Muscle layer of colon (tissue), 2 donors: ENCODE results near the gene LCOR.
"Not testable (repeated sequence)": the region's sequence is repeated elsewhere in the genome, so short reads cannot be mapped to it uniquely, and the experiment has no call there.

Experiments used
- H3K27ac ChIP-seq: one replicate; pipeline ENCODE4 v1.7.0; 2013; ENCODE audit warnings: low read depth, mild to moderate bottlenecking, low read length, moderate library complexity
- H3K27me3 ChIP-seq, 2 donors: one replicate each; pipeline ENCODE4 v1.7.0; 2013; ENCODE audit warnings: low read length in 2 of 2, mild to moderate bottlenecking in 2 of 2; ENCODE audit not compliant: insufficient read depth in 2 of 2, control insufficient read depth in 1 of 2
- H3K36me3 ChIP-seq: one replicate; pipeline ENCODE4 v1.7.0; 2013; ENCODE audit warnings: mild to moderate bottlenecking, low read length; ENCODE audit not compliant: insufficient read depth
- H3K4me1 ChIP-seq: one replicate; pipeline ENCODE4 v1.7.0; 2013; ENCODE audit warnings: mild to moderate bottlenecking, low read length; ENCODE audit not compliant: insufficient read depth
- H3K4me3 ChIP-seq, 2 donors: one replicate each; pipeline ENCODE4 v1.7.0; 2013; ENCODE audit warnings: low read length in 2 of 2, low read depth in 1 of 2, mild to moderate bottlenecking in 1 of 2, moderate library complexity in 1 of 2
- H3K9ac ChIP-seq: one replicate; pipeline ENCODE4 v1.7.0; 2013; ENCODE audit warnings: low read length
- H3K9me3 ChIP-seq: one replicate; pipeline ENCODE4 v1.7.0; 2013; ENCODE audit warnings: mild to moderate bottlenecking, low read length
- donor health status: abdominal sarcoma.
- donor health status: Adenocarcinoma of cecum.

The LCOR gene

DNA sequence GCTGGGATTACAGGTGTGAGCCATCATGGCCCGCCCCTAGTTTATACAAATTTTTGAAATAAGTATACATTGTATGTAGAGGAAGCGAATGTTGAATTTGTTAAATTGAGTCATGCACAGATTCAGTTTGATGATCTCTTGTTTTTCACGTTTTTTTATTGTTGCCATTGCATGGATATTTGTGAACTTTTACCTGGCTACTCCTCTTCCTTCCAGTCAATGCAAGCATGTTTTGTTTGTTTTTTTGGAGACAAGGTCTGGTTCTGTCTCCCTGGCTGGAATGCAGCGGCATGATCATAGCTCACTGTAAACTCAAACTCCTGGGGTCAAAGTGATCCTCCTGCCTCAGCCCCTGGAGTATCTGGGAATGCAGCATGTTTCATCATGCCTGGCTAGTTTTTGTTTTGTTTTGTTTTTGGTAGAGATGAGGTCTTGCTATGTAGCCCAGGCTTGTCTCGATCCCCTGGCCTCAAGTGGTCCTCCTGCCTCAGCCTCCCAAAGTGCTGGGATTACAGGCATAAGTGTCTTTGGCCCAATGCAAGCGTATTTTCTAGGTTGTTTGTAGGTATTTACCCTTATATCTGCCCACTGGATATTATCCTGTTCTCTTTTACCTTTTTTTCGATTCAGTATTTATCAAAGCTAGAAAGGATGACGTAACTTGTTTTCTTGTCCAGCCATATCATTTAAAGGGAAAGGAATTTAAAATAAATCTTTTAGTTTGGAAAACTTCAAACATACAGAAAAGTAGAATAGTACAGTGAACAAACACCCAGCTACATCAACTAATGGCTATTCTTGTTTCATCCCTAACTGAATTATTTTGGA lies 11.0 kb downstream of the LCOR start:
- no peaks in the 10 kb centered on the region for H3K27me3 ChIP-seq
- H3K4me3 ChIP-seq = no peak overlapping the region
- no peaks in the 10 kb centered on the region for H3K9me3 ChIP-seq
- H3K9ac ChIP-seq = no peak overlapping the region
- peaks cover 13% of the 10 kb centered on the region for H3K4me1 ChIP-seq
- no peak overlapping the region for H3K27ac ChIP-seq
- H3K36me3 ChIP-seq = no peaks in the 10 kb centered on the region

DNA sequence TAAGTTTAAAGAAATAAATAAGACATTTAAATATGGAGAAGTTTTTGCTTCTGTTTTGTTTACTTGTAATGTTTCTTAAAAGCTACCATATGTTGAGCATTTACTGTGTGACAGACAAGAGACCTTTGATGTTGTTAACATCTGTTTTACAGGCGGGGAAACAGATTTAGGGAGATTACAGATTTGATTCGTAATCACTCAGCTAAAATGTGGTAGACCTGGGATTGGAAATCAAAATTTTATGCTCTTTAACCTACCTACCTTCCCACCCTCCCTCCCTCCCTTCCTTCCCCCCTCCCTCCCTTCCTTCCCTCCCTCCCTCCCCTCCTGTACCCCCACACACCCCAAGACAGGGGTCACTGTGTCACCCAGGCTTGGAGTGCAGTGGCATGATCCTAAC lies 11.7 kb downstream of the LCOR start:
- Histone ChIP-seq H3K4me1 (peaks cover 7% of the 10 kb centered on the region), H3K9ac (no peak overlapping the region), H3K9me3 (no peaks in the 10 kb centered on the region), H3K27ac (no peak overlapping the region), H3K4me3 (no peak overlapping the region), H3K36me3 (no peaks in the 10 kb centered on the region), H3K27me3 (no peaks in the 10 kb centered on the region)

DNA sequence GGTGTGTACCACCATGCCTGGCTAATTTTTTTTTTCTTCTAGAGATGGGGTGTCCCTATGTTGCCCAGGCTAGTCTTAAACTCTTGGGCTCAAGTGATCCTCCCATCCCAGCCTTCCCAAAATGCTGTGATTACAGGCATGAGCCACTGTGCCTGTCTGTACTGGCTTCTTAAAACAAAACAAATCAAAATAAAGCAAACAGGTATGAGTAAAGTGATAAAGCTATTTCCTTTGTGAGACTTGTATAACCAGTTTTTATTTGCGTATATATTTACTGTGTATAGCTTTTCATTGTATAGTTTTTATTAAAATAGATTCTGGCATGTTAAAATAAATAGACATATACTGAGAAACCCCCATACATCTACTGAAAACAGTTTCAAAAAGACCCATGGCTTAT lies 14.3 kb downstream of the LCOR start:
- H3K36me3 ChIP-seq = no peaks in the 10 kb centered on the region
- H3K4me3 ChIP-seq = no peak overlapping the region
- no peak overlapping the region for H3K9ac ChIP-seq
- no peaks in the 10 kb centered on the region for H3K27me3 ChIP-seq
- peaks cover 13% of the 10 kb centered on the region for H3K4me1 ChIP-seq
- H3K9me3 ChIP-seq = no peaks in the 10 kb centered on the region
- H3K27ac ChIP-seq = no peak overlapping the region

DNA sequence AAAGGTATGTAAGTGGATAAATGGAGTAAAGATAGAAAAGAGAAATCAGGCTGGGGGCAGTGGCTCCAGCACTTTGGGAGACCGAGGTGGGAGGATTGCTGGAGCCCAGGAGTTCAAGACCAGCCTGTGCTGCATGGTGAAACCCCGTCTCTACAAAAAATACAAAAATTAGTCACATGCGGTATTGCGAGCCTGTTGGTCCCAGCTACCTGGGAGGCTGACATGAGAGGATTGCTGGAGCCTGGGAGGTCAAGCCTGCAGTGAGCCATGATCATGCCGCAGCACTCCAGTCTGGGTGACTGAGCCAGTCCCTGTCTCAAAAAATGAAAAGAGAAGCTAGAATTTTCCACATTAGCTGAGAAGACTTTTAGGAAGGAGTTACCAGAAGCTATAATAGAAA lies 14.8 kb downstream of the LCOR start:
- Histone ChIP-seq H3K27me3 (no peaks in the 10 kb centered on the region), H3K4me3 (no peak overlapping the region), H3K9me3 (no peaks in the 10 kb centered on the region), H3K9ac (no peak overlapping the region), H3K27ac (no peak overlapping the region), H3K36me3 (no peaks in the 10 kb centered on the region), H3K4me1 (peaks cover 13% of the 10 kb centered on the region)

DNA sequence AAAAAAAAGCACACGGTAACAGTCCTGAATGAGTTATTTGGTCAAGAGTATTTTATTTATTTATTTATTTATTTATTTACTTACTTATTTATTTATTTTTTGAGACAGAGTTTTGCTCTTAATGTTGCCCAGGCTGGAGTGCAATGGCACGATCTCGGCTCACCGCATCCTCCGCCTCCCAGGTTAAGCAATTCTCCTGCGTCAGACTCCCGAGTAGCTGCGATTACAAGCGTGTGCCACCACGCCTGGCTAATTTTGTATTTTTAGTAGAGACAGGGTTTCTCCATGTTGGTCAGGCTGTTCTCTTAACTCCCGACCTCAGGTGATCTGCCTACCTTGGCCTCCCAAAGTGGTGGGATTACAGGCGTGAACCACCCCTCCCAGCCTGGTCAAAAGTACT lies 15.3 kb downstream of the LCOR start:
- not testable (repeated sequence) for H3K27ac ChIP-seq, H3K9me3 ChIP-seq, H3K27me3 ChIP-seq, H3K9ac ChIP-seq, H3K36me3 ChIP-seq, H3K4me3 ChIP-seq
- H3K4me1 ChIP-seq = peaks cover 15% of the 10 kb centered on the region

DNA sequence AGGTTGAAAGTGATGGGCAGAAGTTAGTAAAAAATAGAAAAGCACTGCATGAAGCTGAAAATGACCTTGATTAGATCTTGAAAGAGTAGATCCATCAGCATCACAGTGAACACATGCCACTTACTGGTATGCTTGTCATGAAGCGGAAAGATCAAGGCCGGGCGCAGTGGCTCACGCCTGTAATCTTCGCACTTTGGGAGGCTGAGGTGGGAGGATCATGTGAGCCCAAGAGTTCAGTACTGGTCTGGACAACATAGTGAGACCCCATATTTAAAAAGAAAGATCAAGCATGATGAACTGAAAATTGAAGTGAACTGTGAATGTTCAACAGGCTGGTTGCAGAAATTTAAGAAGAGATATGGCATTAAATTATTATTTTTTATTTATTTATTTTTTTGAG lies 18.0 kb downstream of the LCOR start:
- Histone ChIP-seq H3K27ac (no peak overlapping the region), H3K4me1 (peaks cover 19% of the 10 kb centered on the region), H3K36me3 (no peaks in the 10 kb centered on the region), H3K9ac (no peak overlapping the region), H3K4me3 (no peak overlapping the region), H3K9me3 (no peaks in the 10 kb centered on the region), H3K27me3 (no peaks in the 10 kb centered on the region)

DNA sequence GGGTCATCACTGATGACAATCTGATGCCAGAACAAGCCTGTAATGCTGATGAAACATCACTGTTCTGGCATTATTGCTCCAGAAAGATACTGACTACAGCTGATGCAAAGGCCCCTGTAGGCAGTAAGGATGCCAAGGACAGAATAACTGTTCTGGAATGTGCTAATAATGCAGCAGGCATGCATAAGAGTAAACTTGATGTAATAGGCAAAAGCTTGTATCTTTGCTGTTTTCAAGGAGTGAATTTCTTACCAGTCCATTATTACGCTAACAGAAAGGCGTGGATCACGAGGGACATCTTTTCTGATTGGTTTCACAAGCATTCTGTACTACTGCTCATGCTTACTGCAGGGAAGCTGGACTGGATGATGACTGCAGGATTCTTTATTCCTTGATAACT lies 18.7 kb downstream of the LCOR start:
- Histone ChIP-seq H3K27ac (no peak overlapping the region), H3K4me3 (no peak overlapping the region), H3K9ac (no peak overlapping the region), H3K36me3 (no peaks in the 10 kb centered on the region), H3K9me3 (no peaks in the 10 kb centered on the region), H3K27me3 (no peaks in the 10 kb centered on the region), H3K4me1 (peaks cover 19% of the 10 kb centered on the region)

DNA sequence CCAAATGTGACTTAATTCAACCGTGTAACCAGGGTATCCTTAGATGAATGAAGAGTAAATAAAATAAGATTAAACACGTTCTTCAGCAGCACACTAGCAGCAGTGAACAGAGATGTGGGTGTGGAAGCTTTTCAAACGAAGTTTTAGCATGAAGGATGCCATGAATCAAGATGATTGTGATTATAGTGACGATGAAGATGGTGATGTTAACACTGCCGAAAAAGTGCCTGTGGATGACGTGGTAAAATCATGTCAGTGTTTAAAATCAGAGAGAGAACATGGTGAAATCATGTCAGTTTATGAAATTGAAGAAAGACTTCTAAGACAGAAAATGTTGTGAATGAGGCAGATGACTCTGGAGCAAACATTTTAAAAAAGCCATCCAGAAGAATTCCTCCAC lies 19.2 kb downstream of the LCOR start:
- no peak overlapping the region for H3K9ac ChIP-seq
- no peak overlapping the region for H3K27ac ChIP-seq
- H3K27me3 ChIP-seq = no peaks in the 10 kb centered on the region
- no peak overlapping the region for H3K4me3 ChIP-seq
- peaks cover 19% of the 10 kb centered on the region for H3K4me1 ChIP-seq
- no peaks in the 10 kb centered on the region for H3K9me3 ChIP-seq
- H3K36me3 ChIP-seq = no peaks in the 10 kb centered on the region

DNA sequence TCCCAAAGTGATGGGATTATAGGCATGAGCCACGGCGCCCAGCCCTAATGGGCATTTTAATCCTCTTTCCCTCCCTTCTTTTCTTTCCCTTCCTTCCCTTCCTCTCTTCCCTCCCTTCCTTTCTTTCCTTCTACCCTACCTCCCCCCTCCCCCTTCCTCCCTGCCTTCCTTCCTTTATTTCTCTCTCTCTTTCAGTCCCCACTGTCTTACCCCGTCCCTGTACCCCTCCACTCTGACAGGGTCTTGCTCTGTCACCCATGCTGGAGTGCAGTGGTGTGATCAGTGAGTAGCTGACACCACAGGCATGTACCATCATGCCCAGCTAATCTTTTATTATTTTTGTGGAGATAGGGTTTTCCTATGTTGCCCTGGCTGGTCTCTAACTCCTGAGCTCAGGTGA lies 24.2 kb downstream of the LCOR start:
- Histone ChIP-seq H3K27me3 (no peaks in the 10 kb centered on the region), H3K36me3 (no peaks in the 10 kb centered on the region), H3K27ac (no peak overlapping the region), H3K4me1 (peaks cover 29% of the 10 kb centered on the region), H3K4me3 (no peak overlapping the region), H3K9me3 (no peaks in the 10 kb centered on the region), H3K9ac (no peak overlapping the region)

DNA sequence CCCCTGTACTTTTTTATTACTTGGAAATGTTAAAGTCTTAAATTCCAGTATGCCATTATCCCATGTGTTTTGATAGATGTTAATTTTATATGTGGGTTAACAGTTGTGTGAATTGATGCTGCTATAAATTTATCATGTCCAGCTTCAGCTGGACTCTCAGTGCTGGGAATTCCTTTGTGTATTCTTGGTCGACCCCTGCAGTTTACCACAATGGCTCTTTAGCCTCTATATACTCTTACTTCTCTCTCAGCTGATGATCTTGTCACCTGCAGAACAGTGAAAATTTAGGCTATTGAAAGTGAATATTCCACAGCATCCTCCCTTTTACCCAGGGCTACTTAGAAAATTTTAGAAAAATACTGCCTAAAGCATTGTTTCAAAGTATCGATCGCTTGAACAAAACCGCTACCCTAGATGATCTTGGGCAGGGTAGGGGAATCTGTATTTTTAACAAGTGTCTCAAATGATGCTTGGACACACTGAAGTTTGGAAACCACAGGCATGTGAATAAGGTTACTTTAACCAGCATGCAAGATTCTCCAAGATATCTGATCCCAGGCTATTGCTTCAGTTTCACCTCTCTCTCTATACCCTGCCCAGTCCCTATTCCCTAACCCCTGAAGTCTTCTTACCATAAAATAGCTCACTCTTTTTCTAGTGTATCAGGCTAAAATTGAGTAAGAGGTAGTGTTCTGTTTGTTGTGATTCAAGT lies 25.4 kb downstream of the LCOR start:
- Histone ChIP-seq H3K27me3 (no peaks in the 10 kb centered on the region), H3K27ac (no peak overlapping the region), H3K9me3 (no peaks in the 10 kb centered on the region), H3K4me1 (peaks cover 26% of the 10 kb centered on the region), H3K36me3 (no peaks in the 10 kb centered on the region), H3K4me3 (no peak overlapping the region), H3K9ac (no peak overlapping the region)

DNA sequence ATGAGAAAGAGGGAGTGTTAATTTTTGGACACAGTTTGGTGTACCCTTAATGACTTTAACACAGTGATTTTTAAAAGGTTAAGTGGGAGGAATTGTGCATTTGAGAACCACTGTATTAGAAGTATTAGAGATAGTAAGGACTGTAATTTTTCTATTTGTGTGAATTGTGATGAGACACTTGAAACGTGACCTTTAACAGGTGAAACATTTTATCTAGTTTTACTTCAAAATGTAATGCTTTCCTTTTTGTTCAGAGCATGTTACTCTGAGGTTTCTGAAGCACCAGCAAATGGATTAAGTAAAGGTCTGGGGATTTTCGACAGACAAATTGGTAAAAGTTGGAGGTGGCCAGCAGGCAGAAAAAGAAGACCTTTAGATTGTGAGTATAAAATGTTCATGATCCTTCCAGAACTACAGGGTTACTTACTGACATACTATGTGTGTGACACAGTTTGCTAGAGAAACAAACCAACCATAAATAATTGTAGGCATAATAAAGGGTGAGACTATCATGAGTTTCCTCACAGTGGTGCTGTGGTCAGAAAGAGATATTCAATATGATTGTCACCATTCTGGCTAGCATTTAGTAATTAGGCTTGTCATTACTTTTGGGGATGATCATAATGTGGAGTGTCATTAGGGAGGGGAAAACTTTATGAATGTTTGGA lies 26.1 kb downstream of the LCOR start:
- Histone ChIP-seq H3K36me3 (no peaks in the 10 kb centered on the region), H3K9me3 (no peaks in the 10 kb centered on the region), H3K9ac (no peak overlapping the region), H3K27ac (no peak overlapping the region), H3K4me3 (no peak overlapping the region), H3K27me3 (no peaks in the 10 kb centered on the region), H3K4me1 (peaks cover 20% of the 10 kb centered on the region)
